Measurements from ENCODE around the gene LUZP1.
"Not testable (repeated sequence)": the region's sequence is repeated elsewhere in the genome, so short reads cannot be mapped to it uniquely, and the experiment has no call there.

LUZP1 gene

GRCh38 chr1:23168445-23169194 is at the start of gene LUZP1:
TSS of gene LUZP1 (minus strand) at chr1:23168856.
- DNase-seq = peak; percentile 96

DNA sequence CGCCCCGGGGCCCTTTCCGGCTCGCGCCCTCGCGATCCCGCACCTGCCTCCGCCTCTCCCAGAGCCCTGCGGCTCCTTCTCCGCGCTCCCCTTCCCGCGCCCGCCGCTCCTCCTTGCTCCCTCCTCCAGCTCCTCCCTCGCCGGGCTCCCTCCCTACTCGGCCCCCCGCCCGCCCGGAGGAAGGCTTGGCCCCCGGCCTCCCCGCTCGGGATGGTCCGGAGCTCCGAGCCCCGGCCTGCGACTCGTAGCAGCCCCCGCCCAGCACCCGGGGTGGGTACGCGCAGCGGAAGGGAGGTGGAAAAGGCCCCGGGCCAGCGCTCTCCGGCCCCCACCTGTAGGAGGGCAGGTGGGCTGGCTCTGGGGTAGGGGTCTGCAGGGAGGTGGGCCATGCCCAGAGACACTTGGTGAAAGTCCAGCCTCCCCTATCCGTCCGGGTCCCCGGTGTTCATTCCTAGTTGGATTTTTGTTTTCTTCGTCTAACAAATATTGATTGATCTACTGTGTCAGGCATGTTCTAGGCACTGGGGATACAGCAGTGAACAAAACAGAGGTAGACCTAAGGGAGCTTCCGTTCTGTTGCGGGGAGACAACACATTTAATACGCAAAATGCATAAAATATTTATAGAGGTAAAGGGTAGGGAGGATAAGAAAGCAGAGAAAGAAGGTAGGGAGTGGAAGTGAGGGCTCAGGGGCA is 48.9 kb upstream of the LUZP1 start, which contains the start of gene HTR1D:
HTR1D (minus strand) TSS at position 82 of the 695 bp plus-strand sequence. CDS start 23,283 bp downstream, outside the sequence.
- DNase-seq = no peak

DNA sequence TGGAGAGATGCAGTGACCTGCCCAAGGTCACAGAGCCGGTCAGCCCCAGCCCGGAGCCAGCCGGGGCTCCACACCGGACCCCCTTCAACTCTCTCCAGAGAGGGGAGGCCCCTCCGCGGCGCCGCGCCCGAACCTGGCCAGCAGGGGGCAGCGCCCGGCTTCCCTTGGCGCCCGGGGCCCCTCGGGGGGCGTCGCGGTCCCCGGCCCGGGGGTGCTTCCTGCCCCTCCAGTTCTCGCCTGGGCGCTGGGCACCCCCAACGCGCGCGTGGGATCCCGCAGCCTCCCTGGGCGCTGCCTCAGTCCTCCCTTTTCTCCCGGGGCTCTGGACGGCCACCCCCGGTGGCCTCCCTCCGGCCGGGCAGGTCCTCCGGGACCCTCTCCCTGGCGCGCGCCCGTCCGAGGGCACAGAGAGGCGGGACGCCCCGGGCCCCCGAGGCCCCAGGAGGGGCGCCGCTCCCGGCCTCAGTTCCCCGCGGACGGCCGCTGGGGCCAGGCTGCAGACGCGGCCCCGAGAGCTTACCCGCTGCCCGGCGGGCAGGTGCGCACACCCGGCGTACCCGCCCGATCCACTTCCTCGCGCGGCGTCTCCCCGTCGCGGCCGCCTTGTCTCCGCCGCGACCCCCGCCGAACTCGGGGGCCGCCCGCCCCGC is 48.2 kb upstream of the LUZP1 start:
- DNase-seq = peak; percentile 70

GRCh38 chr1:23215751-23216449 is 47.2 kb upstream of the LUZP1 start:
- no peak for DNase-seq

- no peak for DNase-seq
These were observed 46.6 kb upstream of the LUZP1 start for GRCh38 chr1:23215291-23215690.

GRCh38 chr1:23214640-23215039 is 46.0 kb upstream of the LUZP1 start:
- no peak for DNase-seq

DNA sequence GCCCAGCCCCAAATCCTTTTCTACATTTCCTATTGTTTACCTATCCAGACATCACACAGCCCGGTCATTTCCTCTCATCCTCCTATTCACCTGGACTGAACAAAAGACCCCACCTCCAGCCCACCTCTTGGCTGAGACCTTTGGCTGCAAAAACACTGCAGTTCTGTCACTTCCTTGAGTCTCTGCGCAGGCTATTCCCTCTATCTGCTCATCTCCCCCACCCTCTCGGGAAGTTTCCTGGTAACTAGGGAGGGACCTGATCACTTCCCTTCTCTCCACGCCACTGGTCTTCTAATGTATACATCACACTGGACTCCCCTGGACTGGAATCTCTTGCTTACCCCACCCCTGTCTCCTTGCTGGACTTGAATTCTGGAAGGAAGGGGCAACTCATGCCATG is 43.3 kb upstream of the LUZP1 start:
- no peak for DNase-seq

DNA sequence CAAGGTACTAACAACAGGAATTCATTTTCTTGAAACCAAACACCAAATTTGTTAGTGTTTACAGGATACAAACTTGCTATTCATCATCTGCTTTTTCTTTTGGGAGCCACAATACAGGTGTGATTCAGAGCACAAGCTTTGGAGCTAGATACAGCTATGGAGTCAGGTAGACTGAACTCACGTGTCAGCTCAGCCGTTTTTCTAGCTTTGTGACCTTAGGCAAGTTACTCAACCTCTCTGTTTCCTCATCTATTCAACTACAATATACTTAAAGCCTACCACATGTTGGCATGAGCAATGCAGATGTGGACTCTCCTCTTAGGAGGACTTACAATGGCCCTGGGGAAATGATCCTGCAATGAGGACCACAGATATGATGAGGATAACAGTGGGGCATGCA is 42.3 kb upstream of the LUZP1 start:
- no peak for DNase-seq

DNA sequence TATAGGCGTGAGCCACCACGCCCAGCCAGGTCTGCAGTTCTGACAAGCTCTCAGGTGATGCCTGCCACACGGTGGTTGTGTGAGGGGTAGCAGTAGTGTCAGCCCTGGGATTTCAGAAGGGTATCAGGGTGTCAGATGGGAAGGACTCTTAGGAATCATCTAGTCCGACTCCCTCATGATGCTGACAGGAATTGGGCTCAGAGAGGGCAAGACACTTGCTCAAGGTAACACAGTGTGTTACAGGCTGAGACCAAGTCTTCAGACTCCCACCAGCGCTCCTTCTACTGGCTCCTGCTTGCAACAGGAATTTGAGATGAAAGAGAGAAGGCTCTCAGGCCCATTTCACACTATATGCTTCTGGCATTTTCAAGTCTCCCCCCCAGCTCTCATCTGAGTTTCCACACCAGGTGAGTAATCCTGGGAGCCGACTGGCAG is 41.7 kb upstream of the LUZP1 start:
- DNase-seq = no peak

DNA sequence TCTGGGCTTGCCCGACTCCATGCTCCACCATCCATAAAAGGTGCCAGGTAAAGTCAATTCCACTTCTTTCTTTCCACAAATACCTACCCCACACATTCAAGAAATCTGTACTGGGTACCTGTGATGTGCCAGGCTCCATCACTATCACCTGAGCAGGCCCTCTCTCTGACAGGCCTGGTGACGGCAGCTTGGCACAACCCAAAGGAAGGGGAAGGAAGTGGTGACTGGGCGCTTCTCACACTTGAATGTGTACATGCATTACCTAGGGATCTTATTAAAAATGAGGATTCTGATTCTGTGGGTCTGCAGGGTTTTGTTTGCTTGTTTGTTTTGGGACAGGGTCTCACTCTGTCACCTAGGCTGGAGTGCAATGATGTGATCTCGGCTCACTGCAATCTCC is 41.1 kb upstream of the LUZP1 start:
- no peak for DNase-seq

DNA sequence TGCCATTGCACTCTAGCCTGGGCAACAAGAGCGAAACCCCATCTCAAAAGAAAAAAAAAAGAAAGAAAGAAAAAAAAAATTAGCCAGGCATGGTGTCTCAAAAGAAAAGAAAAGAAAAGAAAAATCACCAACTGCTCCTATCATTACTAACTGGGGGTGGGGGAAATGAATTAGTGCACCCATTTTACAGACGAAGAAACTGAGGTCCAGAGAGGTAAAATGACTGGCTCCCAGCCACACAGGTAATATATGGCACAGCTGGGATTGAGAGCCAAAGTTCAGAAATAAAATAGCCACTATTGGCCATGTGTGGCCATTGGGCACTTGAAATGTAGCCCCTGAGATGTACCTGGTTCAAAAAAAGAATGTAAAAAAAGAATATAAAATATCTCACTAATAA is 39.9 kb upstream of the LUZP1 start:
- DNase-seq = no peak

- not testable (repeated sequence) for DNase-seq
These were observed 39.1 kb upstream of the LUZP1 start for GRCh38 chr1:23207733-23208132.

GRCh38 chr1:23202263-23202749 is 33.6 kb upstream of the LUZP1 start:
- DNase-seq = no peak

DNA sequence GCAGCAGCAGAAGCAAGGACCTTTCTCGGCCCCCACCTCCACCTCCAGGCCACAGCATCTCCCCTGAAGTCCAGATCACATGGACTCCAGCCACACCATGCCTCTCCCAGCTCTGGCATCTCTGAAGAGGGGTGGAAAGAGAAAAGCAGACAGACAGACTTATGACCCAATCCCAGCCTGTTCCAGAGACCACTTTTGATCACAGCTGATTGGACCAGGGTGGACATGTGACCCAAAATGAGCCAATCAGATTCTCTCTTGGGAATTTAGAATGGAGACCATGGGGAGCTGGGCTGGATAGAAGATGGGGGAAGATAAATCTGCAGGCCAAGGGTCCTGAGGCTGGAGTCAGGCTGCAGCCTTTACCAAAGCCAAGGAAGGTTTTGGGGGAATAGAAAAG is 32.2 kb upstream of the LUZP1 start:
- no peak for DNase-seq

DNA sequence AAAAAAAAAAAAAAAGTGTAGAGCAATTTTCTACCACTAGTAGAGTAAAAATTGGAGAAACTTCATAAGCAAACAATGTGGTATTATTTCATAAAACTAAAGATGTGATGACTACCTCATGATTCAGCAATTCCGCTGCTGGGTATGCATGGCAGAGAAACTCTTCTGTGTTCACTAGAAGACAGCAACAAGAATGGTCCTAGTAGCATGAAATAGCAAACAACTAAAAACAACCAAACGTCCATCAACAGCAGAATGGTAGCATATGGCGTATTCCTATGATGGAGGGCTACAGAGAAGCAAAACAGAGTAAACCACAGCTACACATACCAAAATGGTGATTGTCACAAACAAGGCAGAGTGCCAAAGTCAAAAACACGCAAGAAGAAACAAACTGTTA is 29.7 kb upstream of the LUZP1 start:
- no peak for DNase-seq

- DNase-seq = no peak
These were observed 28.1 kb upstream of the LUZP1 start for GRCh38 chr1:23196627-23197328.

GRCh38 chr1:23194119-23194984 is 25.7 kb upstream of the LUZP1 start:
- no peak for DNase-seq

GRCh38 chr1:23193391-23194118 is 24.9 kb upstream of the LUZP1 start:
- no peak for DNase-seq

GRCh38 chr1:23191199-23191598 is 22.5 kb upstream of the LUZP1 start:
- DNase-seq = no peak

DNA sequence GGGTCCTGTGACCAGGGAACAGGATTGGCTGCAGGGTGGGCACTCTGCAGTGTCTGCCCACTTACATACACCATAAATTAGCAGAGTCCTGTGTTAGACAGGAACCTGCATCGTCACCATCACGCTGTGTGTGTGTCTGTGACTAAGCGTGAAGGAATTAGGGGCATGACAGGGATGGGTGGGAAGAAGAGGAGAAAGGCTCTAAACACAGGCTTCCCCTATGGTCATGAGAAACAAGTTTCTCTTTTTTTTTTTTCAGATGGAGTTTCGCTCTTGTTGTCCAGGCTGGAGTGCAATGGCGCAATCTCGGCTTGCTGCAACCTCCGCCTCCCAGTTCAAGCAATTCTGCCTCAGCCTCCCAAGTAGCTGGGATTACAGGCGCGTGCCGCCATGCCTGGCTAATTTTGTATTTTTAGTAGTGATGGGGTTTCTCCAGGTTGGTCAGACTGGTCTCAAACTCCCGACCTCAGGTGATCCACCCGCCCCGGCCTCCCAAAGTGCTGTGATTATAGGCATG is 20.3 kb upstream of the LUZP1 start:
- DNase-seq = not testable (repeated sequence)
